ENCODE data around the gene SLC36A2. TPM values are rescaled to one million over a fixed set of nuclear protein-coding genes. Genes with fewer than 3 reads are reported as not detected.
A peak's percentile ranks its signal among the peaks of the same experiment; 100 is the strongest.
"Not testable (repeated sequence)": the region's sequence is repeated elsewhere in the genome, so short reads cannot be mapped to it uniquely, and the experiment has no call there.

SLC36A2 gene
- polyA plus RNA-seq = not detected
- long read RNA-seq, donor 1 = 0 reads
- long read RNA-seq, donor 2 = 0 reads
- long read RNA-seq, donor 3 = 0 reads
- long read RNA-seq, donor 4 = 0 reads
- long read RNA-seq, donor 5 = 0 reads
- long read RNA-seq, donor 6 = 0 reads
- long read RNA-seq, donor 7 = 0 reads
- long read RNA-seq, donor 8 = 0 reads
- long read RNA-seq, donor 9 = 0 reads
- long read RNA-seq, donor 10, partial matches to known transcripts = 12 of 12 reads
- long read RNA-seq, donor 10, other reads (novel, unspliced or antisense) = 0 of 12 reads

GRCh38 chr5:151347369-151347768 is at the start of gene SLC36A2:
SLC36A2 (minus strand) TSS chr5:151347559; CDS start chr5:151347460, 99 bp downstream.
- Histone ChIP-seq H3K9me3 (ENCODE audit: control insufficient read depth in 2 of 2, insufficient read depth in 1 of 2, low read depth in 1 of 2, low read length in 1 of 2) (no peaks in the 10 kb centered on the region), H3K4me3 (ENCODE audit: low read depth in 1 of 3, low read length in 3 of 3) (no peak within 1 kb of the TSS), H3K27ac (ENCODE audit: low read depth in 1 of 3, low read length in 2 of 3) (no peak within 1 kb of the TSS), H3K27me3 (ENCODE audit: control insufficient read depth in 3 of 3, insufficient read depth in 3 of 3, low read length in 3 of 3) (peaks cover 0 to 30% (median 9%) of the 10 kb centered on the region in 3 donors), H3K36me3 (ENCODE audit: control insufficient read depth in 3 of 3, insufficient read depth in 2 of 3, low read depth in 1 of 3, low read length in 3 of 3) (no peaks in the 10 kb centered on the region), H3K4me1 (ENCODE audit: control insufficient read depth in 3 of 3, insufficient read depth in 2 of 3, low read depth in 1 of 3, low read length in 2 of 3) (no peaks in the 10 kb centered on the region)
- DNase-seq (no peak), FAIRE-seq (no peak)
- WGBS, 3 donors = 54 to 71% (median 68%) methylated on average over 6 to 8 of the region's 8 CpGs

- peak; percentile 33 to 41 for DNase-seq
Measured at GRCh38 chr5:151388960-151389359, 41.6 kb upstream of the SLC36A2 start.

GRCh38 chr5:151384106-151384505 is 36.7 kb upstream of the SLC36A2 start:
- Histone ChIP-seq H3K4me3 (ENCODE audit: low read depth in 1 of 3, low read length in 3 of 3) (no peak overlapping the region), H3K27ac (ENCODE audit: low read depth in 1 of 3, low read length in 2 of 3) (no peak overlapping the region), H3K4me1 (ENCODE audit: control insufficient read depth in 3 of 3, insufficient read depth in 2 of 3, low read depth in 1 of 3, low read length in 2 of 3) (no peaks in the 10 kb centered on the region), H3K9me3 (ENCODE audit: control insufficient read depth in 2 of 2, insufficient read depth in 1 of 2, low read depth in 1 of 2, low read length in 1 of 2) (peaks cover 0 to 4% of the 10 kb centered on the region in 2 donors), H3K27me3 (ENCODE audit: control insufficient read depth in 3 of 3, insufficient read depth in 3 of 3, low read length in 3 of 3) (peaks cover 0 to 4% (median 0%) of the 10 kb centered on the region in 3 donors), H3K36me3 (ENCODE audit: control insufficient read depth in 3 of 3, insufficient read depth in 2 of 3, low read depth in 1 of 3, low read length in 3 of 3) (no peaks in the 10 kb centered on the region)
- no peak for FAIRE-seq
- 22 to 49% (median 35%) methylated on average over 2 of the region's 2 CpGs for WGBS, 3 donors
- peak in 1 of 2 donors; percentile 11 for DNase-seq

More at GRCh38 chr5:151388960-151389359, 41.6 kb upstream of the SLC36A2 start:
- H3K27me3 ChIP-seq (ENCODE audit: control insufficient read depth in 3 of 3, insufficient read depth in 3 of 3, low read length in 3 of 3) = peaks cover 0 to 4% (median 0%) of the 10 kb centered on the region in 3 donors
- 17 to 56% (median 38%) methylated on average over 2 of the region's 2 CpGs for WGBS, 3 donors
- H3K36me3 ChIP-seq (ENCODE audit: control insufficient read depth in 3 of 3, insufficient read depth in 2 of 3, low read depth in 1 of 3, low read length in 3 of 3) = no peaks in the 10 kb centered on the region
- no peak overlapping the region for H3K4me3 ChIP-seq (ENCODE audit: low read depth in 1 of 3, low read length in 3 of 3)
- H3K9me3 ChIP-seq (ENCODE audit: control insufficient read depth in 2 of 2, insufficient read depth in 1 of 2, low read depth in 1 of 2, low read length in 1 of 2) = no peaks in the 10 kb centered on the region
- H3K4me1 ChIP-seq (ENCODE audit: control insufficient read depth in 3 of 3, insufficient read depth in 2 of 3, low read depth in 1 of 3, low read length in 2 of 3) = no peaks in the 10 kb centered on the region
- no peak overlapping the region for H3K27ac ChIP-seq (ENCODE audit: low read depth in 1 of 3, low read length in 2 of 3)
- no peak for FAIRE-seq

GRCh38 chr5:151383011-151383410 is 35.7 kb upstream of the SLC36A2 start:
- no peak overlapping the region for H3K4me3 ChIP-seq (ENCODE audit: low read depth in 1 of 3, low read length in 3 of 3)
- H3K36me3 ChIP-seq (ENCODE audit: control insufficient read depth in 3 of 3, insufficient read depth in 2 of 3, low read depth in 1 of 3, low read length in 3 of 3) = no peaks in the 10 kb centered on the region
- FAIRE-seq = no peak
- H3K27me3 ChIP-seq (ENCODE audit: control insufficient read depth in 3 of 3, insufficient read depth in 3 of 3, low read length in 3 of 3) = peaks cover 0 to 4% (median 0%) of the 10 kb centered on the region in 3 donors
- H3K27ac ChIP-seq (ENCODE audit: low read depth in 1 of 3, low read length in 2 of 3) = no peak overlapping the region
- WGBS, 3 donors = 76 to 83% (median 77%) methylated on average over 8 of the region's 8 CpGs
- no peak for DNase-seq
- H3K4me1 ChIP-seq (ENCODE audit: control insufficient read depth in 3 of 3, insufficient read depth in 2 of 3, low read depth in 1 of 3, low read length in 2 of 3) = no peaks in the 10 kb centered on the region
- peaks cover 0 to 4% of the 10 kb centered on the region in 2 donors for H3K9me3 ChIP-seq (ENCODE audit: control insufficient read depth in 2 of 2, insufficient read depth in 1 of 2, low read depth in 1 of 2, low read length in 1 of 2)

- peaks cover 0 to 4% of the 10 kb centered on the region in 2 donors for H3K9me3 ChIP-seq (ENCODE audit: control insufficient read depth in 2 of 2, insufficient read depth in 1 of 2, low read depth in 1 of 2, low read length in 1 of 2)
- no peak overlapping the region for H3K4me3 ChIP-seq (ENCODE audit: low read depth in 1 of 3, low read length in 3 of 3)
- H3K4me1 ChIP-seq (ENCODE audit: control insufficient read depth in 3 of 3, insufficient read depth in 2 of 3, low read depth in 1 of 3, low read length in 2 of 3) = no peaks in the 10 kb centered on the region
- FAIRE-seq (no peak), DNase-seq (no peak)
- no peaks in the 10 kb centered on the region for H3K36me3 ChIP-seq (ENCODE audit: control insufficient read depth in 3 of 3, insufficient read depth in 2 of 3, low read depth in 1 of 3, low read length in 3 of 3)
- WGBS, 3 donors = 82 to 90% (median 89%) methylated on average over 2 of the region's 2 CpGs
- peaks cover 0 to 3% (median 0%) of the 10 kb centered on the region in 3 donors for H3K27me3 ChIP-seq (ENCODE audit: control insufficient read depth in 3 of 3, insufficient read depth in 3 of 3, low read length in 3 of 3)
- no peak overlapping the region for H3K27ac ChIP-seq (ENCODE audit: low read depth in 1 of 3, low read length in 2 of 3)
Measured at GRCh38 chr5:151382576-151382975, 35.2 kb upstream of the SLC36A2 start.

- 88 to 91% (median 89%) methylated on average over 6 of the region's 6 CpGs for WGBS, 3 donors
- Histone ChIP-seq H3K27me3 (ENCODE audit: control insufficient read depth in 3 of 3, insufficient read depth in 3 of 3, low read length in 3 of 3) (no peaks in the 10 kb centered on the region), H3K9me3 (ENCODE audit: control insufficient read depth in 2 of 2, insufficient read depth in 1 of 2, low read depth in 1 of 2, low read length in 1 of 2) (peaks cover 0 to 4% of the 10 kb centered on the region in 2 donors), H3K4me1 (ENCODE audit: control insufficient read depth in 3 of 3, insufficient read depth in 2 of 3, low read depth in 1 of 3, low read length in 2 of 3) (no peaks in the 10 kb centered on the region), H3K36me3 (ENCODE audit: control insufficient read depth in 3 of 3, insufficient read depth in 2 of 3, low read depth in 1 of 3, low read length in 3 of 3) (no peaks in the 10 kb centered on the region), H3K4me3 (ENCODE audit: low read depth in 1 of 3, low read length in 3 of 3) (no peak overlapping the region), H3K27ac (ENCODE audit: low read depth in 1 of 3, low read length in 2 of 3) (no peak overlapping the region)
- DNase-seq (no peak), FAIRE-seq (no peak)
Measured at GRCh38 chr5:151381899-151382298, 34.5 kb upstream of the SLC36A2 start.

GRCh38 chr5:151378616-151379015 is 31.3 kb upstream of the SLC36A2 start:
- H3K4me1 ChIP-seq (ENCODE audit: control insufficient read depth in 3 of 3, insufficient read depth in 2 of 3, low read depth in 1 of 3, low read length in 2 of 3) = no peaks in the 10 kb centered on the region
- no peaks in the 10 kb centered on the region for H3K36me3 ChIP-seq (ENCODE audit: control insufficient read depth in 3 of 3, insufficient read depth in 2 of 3, low read depth in 1 of 3, low read length in 3 of 3)
- DNase-seq = no peak
- H3K27me3 ChIP-seq (ENCODE audit: control insufficient read depth in 3 of 3, insufficient read depth in 3 of 3, low read length in 3 of 3) = no peaks in the 10 kb centered on the region
- 92 to 97% (median 93%) methylated on average over 6 of the region's 6 CpGs for WGBS, 3 donors
- H3K27ac ChIP-seq (ENCODE audit: low read depth in 1 of 3, low read length in 2 of 3) = no peak overlapping the region
- no peak overlapping the region for H3K4me3 ChIP-seq (ENCODE audit: low read depth in 1 of 3, low read length in 3 of 3)
- H3K9me3 ChIP-seq (ENCODE audit: control insufficient read depth in 2 of 2, insufficient read depth in 1 of 2, low read depth in 1 of 2, low read length in 1 of 2) = peaks cover 0 to 4% of the 10 kb centered on the region in 2 donors
- FAIRE-seq = no peak

GRCh38 chr5:151374539-151374938 is 27.2 kb upstream of the SLC36A2 start:
- DNase-seq (no peak), FAIRE-seq (no peak)
- no peak overlapping the region for H3K4me3 ChIP-seq (ENCODE audit: low read depth in 1 of 3, low read length in 3 of 3)
- 42 to 83% (median 61%) methylated on average over 1 of the region's 1 CpG for WGBS, 3 donors
- H3K27me3 ChIP-seq (ENCODE audit: control insufficient read depth in 3 of 3, insufficient read depth in 3 of 3, low read length in 3 of 3) = no peaks in the 10 kb centered on the region
- H3K4me1 ChIP-seq (ENCODE audit: control insufficient read depth in 3 of 3, insufficient read depth in 2 of 3, low read depth in 1 of 3, low read length in 2 of 3) = no peaks in the 10 kb centered on the region
- no peaks in the 10 kb centered on the region for H3K36me3 ChIP-seq (ENCODE audit: control insufficient read depth in 3 of 3, insufficient read depth in 2 of 3, low read depth in 1 of 3, low read length in 3 of 3)
- no peaks in the 10 kb centered on the region for H3K9me3 ChIP-seq (ENCODE audit: control insufficient read depth in 2 of 2, insufficient read depth in 1 of 2, low read depth in 1 of 2, low read length in 1 of 2)
- H3K27ac ChIP-seq (ENCODE audit: low read depth in 1 of 3, low read length in 2 of 3) = no peak overlapping the region

GRCh38 chr5:151367038-151367437 is 19.7 kb upstream of the SLC36A2 start:
- not testable (repeated sequence) for H3K4me3 ChIP-seq (ENCODE audit: low read depth in 1 of 3, low read length in 3 of 3); DNase-seq; H3K4me1 ChIP-seq (ENCODE audit: control insufficient read depth in 3 of 3, insufficient read depth in 2 of 3, low read depth in 1 of 3, low read length in 2 of 3); H3K27ac ChIP-seq (ENCODE audit: low read depth in 1 of 3, low read length in 2 of 3); H3K36me3 ChIP-seq (ENCODE audit: control insufficient read depth in 3 of 3, insufficient read depth in 2 of 3, low read depth in 1 of 3, low read length in 3 of 3); FAIRE-seq; H3K27me3 ChIP-seq (ENCODE audit: control insufficient read depth in 3 of 3, insufficient read depth in 3 of 3, low read length in 3 of 3)
- peaks cover 0 to 34% of the 10 kb centered on the region in 2 donors for H3K9me3 ChIP-seq (ENCODE audit: control insufficient read depth in 2 of 2, insufficient read depth in 1 of 2, low read depth in 1 of 2, low read length in 1 of 2)
- 36 to 68% (median 47%) methylated on average over 6 of the region's 6 CpGs for WGBS, 3 donors

All from small intestine (tissue), 16 donors.